Trophoblast cell (in vitro differentiated cells and primary cell): ENCODE measurements around the gene CDK5R1.

Source experiments
- DNase-seq, 2 donors: peaks; one replicate each; pipeline ENCODE4 v3.0.0-alpha.2; 2016
- H2AFZ ChIP-seq: 2 replicates; pipeline ENCODE4 v1.6.1; 2013; ENCODE audit warnings: low read length, moderate library complexity, mild to moderate bottlenecking; ENCODE audit not compliant: insufficient read depth, poor library complexity
- H2AK5ac ChIP-seq: 2 replicates; pipeline ENCODE4 v1.6.1; 2013; ENCODE audit warnings: mild to moderate bottlenecking, low read length
- H2BK120ac ChIP-seq: 2 replicates; pipeline ENCODE4 v1.6.1; 2013; ENCODE audit warnings: low read length, mild to moderate bottlenecking, moderate library complexity; ENCODE audit not compliant: insufficient read depth, poor library complexity
- H2BK12ac ChIP-seq: 2 replicates; pipeline ENCODE4 v1.6.1; 2013; ENCODE audit warnings: mild to moderate bottlenecking, low read length, moderate library complexity
- H2BK5ac ChIP-seq: 2 replicates; pipeline ENCODE4 v1.6.1; 2013; ENCODE audit warnings: low read length, low read depth, moderate library complexity, mild to moderate bottlenecking; ENCODE audit not compliant: poor library complexity
- H3K14ac ChIP-seq: 2 replicates; pipeline ENCODE4 v1.6.1; 2013; ENCODE audit warnings: mild to moderate bottlenecking, low read length
- H3K18ac ChIP-seq: 2 replicates; pipeline ENCODE4 v1.6.1; 2013; ENCODE audit warnings: mild to moderate bottlenecking, low read length
- H3K23ac ChIP-seq: 2 replicates; pipeline ENCODE4 v1.6.1; 2013; ENCODE audit warnings: low read length
- H3K27ac ChIP-seq: 2 replicates; pipeline ENCODE4 v1.5.1; 2013; ENCODE audit warnings: low read depth, mild to moderate bottlenecking, inconsistent platforms, low read length, moderate library complexity
- H3K27me3 ChIP-seq: 2 replicates; pipeline ENCODE4 v1.6.1; 2013; ENCODE audit warnings: inconsistent platforms, mild to moderate bottlenecking, low read length, moderate library complexity; ENCODE audit not compliant: insufficient read depth
- H3K36me3 ChIP-seq, 2 experiments: 1 replicate in 1 of 2; 2 replicates in 1 of 2; pipeline ENCODE4 v1.6.1; 2013; ENCODE audit warnings: low read length in 2 of 2, mild to moderate bottlenecking in 2 of 2, moderate library complexity in 1 of 2; ENCODE audit not compliant: insufficient read depth in 2 of 2, control insufficient read depth in 1 of 2
- H3K4ac ChIP-seq: 2 replicates; pipeline ENCODE4 v1.6.1; 2013; ENCODE audit warnings: low read depth, mild to moderate bottlenecking, low read length, moderate library complexity
- H3K4me1 ChIP-seq, 2 experiments: 1 replicate in 1 of 2; 2 replicates in 1 of 2; pipeline ENCODE4 v1.6.1; 2013; ENCODE audit warnings: low read length in 2 of 2, mild to moderate bottlenecking in 2 of 2, moderate library complexity in 1 of 2; ENCODE audit not compliant: insufficient read depth in 2 of 2, control insufficient read depth in 1 of 2
- H3K4me2 ChIP-seq: 2 replicates; pipeline ENCODE4 v1.6.1; 2013; ENCODE audit warnings: inconsistent platforms, mild to moderate bottlenecking, low read length, moderate library complexity
- H3K4me3 ChIP-seq: 2 replicates; pipeline ENCODE4 v1.5.1; 2013; ENCODE audit warnings: mild to moderate bottlenecking, low read depth, low read length, inconsistent platforms
- H3K79me1 ChIP-seq: one replicate; pipeline ENCODE4 v1.6.1; 2013; ENCODE audit warnings: low read length
- H3K79me2 ChIP-seq: 2 replicates; pipeline ENCODE4 v1.6.1; 2013; ENCODE audit warnings: low read length, mild to moderate bottlenecking; ENCODE audit not compliant: control insufficient read depth, insufficient read depth, poor library complexity
- H3K9ac ChIP-seq: 2 replicates; pipeline ENCODE4 v1.6.1; 2013; ENCODE audit warnings: mild to moderate bottlenecking, low read length
- H3K9me3 ChIP-seq: 2 replicates; pipeline ENCODE4 v1.6.1; 2013; ENCODE audit warnings: low read depth, mild to moderate bottlenecking, control low read depth, inconsistent platforms, low read length; ENCODE audit not compliant: insufficient read depth
- H4K12ac ChIP-seq: 2 replicates; pipeline ENCODE4 v1.6.1; 2013; ENCODE audit warnings: low read depth, mild to moderate bottlenecking, low read length, moderate library complexity
- H4K8ac ChIP-seq: 2 replicates; pipeline ENCODE4 v1.6.1; 2013; ENCODE audit warnings: low read depth, mild to moderate bottlenecking, low read length, moderate library complexity
- H4K91ac ChIP-seq: one replicate; pipeline ENCODE4 v1.6.1; 2013; ENCODE audit warnings: low read depth, mild to moderate bottlenecking, low read length, moderate library complexity
- WGBS: extraction: QIAGEN DNeasy Blood & Tissue Kit; methylation state at CpG from one replicate; pipeline ENCODE4 v1.1.7; 2013; ENCODE audit warnings: missing lambda C conversion rate; ENCODE audit not compliant: insufficient read length, insufficient coverage; ENCODE audit errors: extremely low coverage; 5-methylcytosine and 5-hydroxymethylcytosine counted together

The CDK5R1 gene

DNA sequence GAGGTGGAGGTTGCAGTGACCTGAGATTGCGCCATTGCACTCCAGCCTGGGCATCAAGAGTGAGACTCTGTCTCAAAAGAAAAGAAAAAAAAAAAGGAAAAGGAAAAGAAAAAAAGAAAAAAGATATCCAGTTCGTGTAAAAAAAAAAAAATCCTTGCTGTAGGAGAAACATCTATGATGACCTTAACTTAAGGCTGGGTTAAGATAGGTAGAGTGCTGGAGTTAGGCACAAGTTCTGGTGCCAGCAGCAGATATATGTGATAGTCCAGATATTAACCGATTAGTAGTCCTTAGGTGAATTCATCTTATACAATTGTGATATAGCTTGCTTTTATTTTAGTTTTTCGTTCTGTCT is 25.3 kb upstream of the CDK5R1 start:
- no CpG with 5 or more reads among the region's 4 CpGs for WGBS
- Histone ChIP-seq H3K23ac (no peak overlapping the region), H3K9me3 (no peaks in the 10 kb centered on the region), H4K12ac (no peak overlapping the region), H2AK5ac (no peak overlapping the region), H2BK120ac (no peak overlapping the region), H3K36me3 (peaks cover 35 to 54% of the 10 kb centered on the region in 2 experiments), H2BK12ac (no peak overlapping the region), H3K4me1 (no peaks in the 10 kb centered on the region), H3K4me2 (no peak overlapping the region), H3K4me3 (no peak overlapping the region), H4K91ac (no peak overlapping the region), H2BK5ac (no peak overlapping the region), H2AFZ (no peak overlapping the region), H4K8ac (no peak overlapping the region), H3K14ac (no peak overlapping the region), H3K79me2 (no peaks in the 10 kb centered on the region), H3K18ac (no peak overlapping the region), H3K4ac (no peak overlapping the region), H3K27ac (no peak overlapping the region), H3K9ac (no peak overlapping the region), H3K79me1 (no peaks in the 10 kb centered on the region), H3K27me3 (no peaks in the 10 kb centered on the region)
- no peak for DNase-seq

DNA sequence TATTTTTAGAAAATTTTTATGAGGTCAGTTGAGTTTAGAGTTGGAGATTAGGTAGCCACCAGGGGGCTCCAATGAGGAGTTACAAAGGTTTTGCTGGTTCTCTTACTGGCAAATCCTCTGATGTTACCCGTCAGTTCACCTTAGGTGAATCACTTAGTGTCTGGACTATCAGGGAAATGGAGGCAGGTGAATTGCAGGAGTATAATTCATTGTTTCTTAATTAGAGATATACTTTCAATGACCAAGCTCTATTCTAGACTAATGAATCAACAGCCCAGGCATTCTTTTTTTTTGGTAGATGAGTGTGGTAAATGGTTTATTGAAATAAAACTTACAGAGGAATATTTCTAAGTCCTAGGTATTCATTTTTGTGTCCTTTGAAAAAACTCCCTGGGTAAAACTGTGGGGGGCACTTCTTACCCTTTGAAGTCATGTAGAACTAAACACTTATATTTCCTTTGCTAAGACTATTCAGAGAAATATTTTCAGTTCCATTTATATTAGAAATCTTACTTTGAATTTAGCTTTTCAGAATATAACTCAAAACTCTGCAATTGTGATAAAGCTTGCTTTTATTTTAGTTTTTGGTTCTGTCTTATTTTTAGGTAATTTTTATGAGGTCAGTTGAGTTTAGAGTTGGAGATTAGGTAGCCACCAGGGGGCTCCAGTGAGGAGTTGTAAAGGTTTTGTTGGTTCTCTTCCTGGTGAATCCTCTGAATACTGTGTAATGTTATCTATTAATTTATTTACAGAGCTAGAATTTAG is 24.8 kb upstream of the CDK5R1 start:
- no peak overlapping the region for H2BK12ac ChIP-seq
- no peak overlapping the region for H3K14ac ChIP-seq
- H2BK5ac ChIP-seq = no peak overlapping the region
- no CpG with 5 or more reads among the region's 1 CpG for WGBS
- H3K4me3 ChIP-seq = no peak overlapping the region
- no peak overlapping the region for H3K18ac ChIP-seq
- H4K8ac ChIP-seq = no peak overlapping the region
- peak; percentile 68 to 87 for DNase-seq
- no peak overlapping the region for H3K4ac ChIP-seq
- H3K79me2 ChIP-seq = no peaks in the 10 kb centered on the region
- no peak overlapping the region for H4K12ac ChIP-seq
- no peak overlapping the region for H2BK120ac ChIP-seq
- no peak overlapping the region for H3K4me2 ChIP-seq
- no peak overlapping the region for H2AFZ ChIP-seq
- no peaks in the 10 kb centered on the region for H3K27me3 ChIP-seq
- H4K91ac ChIP-seq = no peak overlapping the region
- no peaks in the 10 kb centered on the region for H3K79me1 ChIP-seq
- no peaks in the 10 kb centered on the region for H3K4me1 ChIP-seq
- no peaks in the 10 kb centered on the region for H3K9me3 ChIP-seq
- H3K27ac ChIP-seq = no peak overlapping the region
- peaks cover 33 to 54% of the 10 kb centered on the region in 2 experiments for H3K36me3 ChIP-seq
- no peak overlapping the region for H2AK5ac ChIP-seq
- no peak overlapping the region for H3K23ac ChIP-seq
- H3K9ac ChIP-seq = no peak overlapping the region

- H3K4me3 ChIP-seq = no peak overlapping the region
- H2AFZ ChIP-seq = no peak overlapping the region
- H3K4ac ChIP-seq = no peak overlapping the region
- no peak overlapping the region for H3K4me2 ChIP-seq
- H3K23ac ChIP-seq = no peak overlapping the region
- no CpG with 5 or more reads among the region's 3 CpGs for WGBS
- H3K27me3 ChIP-seq = no peaks in the 10 kb centered on the region
- no peak overlapping the region for H3K18ac ChIP-seq
- H3K36me3 ChIP-seq = peaks cover 34 to 54% of the 10 kb centered on the region in 2 experiments
- no peaks in the 10 kb centered on the region for H3K4me1 ChIP-seq
- no peak overlapping the region for H2BK12ac ChIP-seq
- H3K14ac ChIP-seq = no peak overlapping the region
- no peak overlapping the region for H4K12ac ChIP-seq
- DNase-seq = no peak
- H3K79me1 ChIP-seq = no peaks in the 10 kb centered on the region
- H4K91ac ChIP-seq = no peak overlapping the region
- H3K9ac ChIP-seq = no peak overlapping the region
- H3K27ac ChIP-seq = no peak overlapping the region
- H2BK5ac ChIP-seq = no peak overlapping the region
- no peak overlapping the region for H2BK120ac ChIP-seq
- no peak overlapping the region for H2AK5ac ChIP-seq
- H3K9me3 ChIP-seq = no peaks in the 10 kb centered on the region
- H4K8ac ChIP-seq = no peak overlapping the region
- no peaks in the 10 kb centered on the region for H3K79me2 ChIP-seq
Observed at GRCh38 chr17:32463304-32463703, 23.5 kb upstream of the CDK5R1 start.

DNA sequence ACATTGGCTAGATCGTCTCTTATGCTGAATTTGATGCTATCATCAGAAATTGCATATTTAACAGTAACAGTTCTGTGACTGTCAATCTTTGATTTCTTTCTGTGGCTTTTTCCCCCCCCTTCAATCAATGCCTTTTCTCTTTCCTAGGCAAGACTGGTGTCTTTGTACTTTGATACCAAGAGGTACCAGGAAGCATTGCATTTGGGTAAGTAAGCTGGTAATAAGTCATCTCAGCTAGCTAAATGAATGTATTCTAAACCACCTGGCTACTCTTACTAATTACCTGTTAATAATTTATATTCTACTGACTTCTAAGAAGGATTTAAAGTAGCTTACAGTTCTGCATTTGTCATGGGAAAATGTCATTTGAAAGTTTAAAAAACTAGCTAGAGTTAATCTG is 22.4 kb upstream of the CDK5R1 start:
- no peak overlapping the region for H3K18ac ChIP-seq
- DNase-seq = no peak
- WGBS = no CpG with 5 or more reads among the region's 1 CpG

More for the DNA sequence above, 22.4 kb upstream of the CDK5R1 start:
- Histone ChIP-seq H3K4me1 (no peaks in the 10 kb centered on the region), H2BK12ac (no peak overlapping the region), H3K79me2 (no peaks in the 10 kb centered on the region), H2AK5ac (no peak overlapping the region), H3K9me3 (no peaks in the 10 kb centered on the region), H2BK120ac (no peak overlapping the region), H4K8ac (no peak overlapping the region), H3K27ac (no peak overlapping the region), H3K27me3 (no peaks in the 10 kb centered on the region), H4K12ac (no peak overlapping the region), H4K91ac (no peak overlapping the region), H3K14ac (no peak overlapping the region), H3K79me1 (no peaks in the 10 kb centered on the region), H3K4ac (no peak overlapping the region), H3K23ac (no peak overlapping the region), H3K4me3 (no peak overlapping the region), H3K4me2 (no peak overlapping the region), H3K36me3 (peaks cover 36 to 53% of the 10 kb centered on the region in 2 experiments), H2AFZ (no peak overlapping the region), H2BK5ac (no peak overlapping the region), H3K9ac (no peak overlapping the region)
